DMS153 treated with DMSO at 0.1 percent for 48 hours (cell line): ENCODE results near the gene CTIF.

Experiments used
- DNase-seq: peaks from one replicate; lab custom pipeline; 2025; ENCODE audit not compliant: unreplicated experiment; lab: John Stamatoyannopoulos, UW

Gene CTIF

GRCh38 chr18:48782381-48782861 lies 243.6 kb downstream of the CTIF start:
- no peak for DNase-seq

DNA sequence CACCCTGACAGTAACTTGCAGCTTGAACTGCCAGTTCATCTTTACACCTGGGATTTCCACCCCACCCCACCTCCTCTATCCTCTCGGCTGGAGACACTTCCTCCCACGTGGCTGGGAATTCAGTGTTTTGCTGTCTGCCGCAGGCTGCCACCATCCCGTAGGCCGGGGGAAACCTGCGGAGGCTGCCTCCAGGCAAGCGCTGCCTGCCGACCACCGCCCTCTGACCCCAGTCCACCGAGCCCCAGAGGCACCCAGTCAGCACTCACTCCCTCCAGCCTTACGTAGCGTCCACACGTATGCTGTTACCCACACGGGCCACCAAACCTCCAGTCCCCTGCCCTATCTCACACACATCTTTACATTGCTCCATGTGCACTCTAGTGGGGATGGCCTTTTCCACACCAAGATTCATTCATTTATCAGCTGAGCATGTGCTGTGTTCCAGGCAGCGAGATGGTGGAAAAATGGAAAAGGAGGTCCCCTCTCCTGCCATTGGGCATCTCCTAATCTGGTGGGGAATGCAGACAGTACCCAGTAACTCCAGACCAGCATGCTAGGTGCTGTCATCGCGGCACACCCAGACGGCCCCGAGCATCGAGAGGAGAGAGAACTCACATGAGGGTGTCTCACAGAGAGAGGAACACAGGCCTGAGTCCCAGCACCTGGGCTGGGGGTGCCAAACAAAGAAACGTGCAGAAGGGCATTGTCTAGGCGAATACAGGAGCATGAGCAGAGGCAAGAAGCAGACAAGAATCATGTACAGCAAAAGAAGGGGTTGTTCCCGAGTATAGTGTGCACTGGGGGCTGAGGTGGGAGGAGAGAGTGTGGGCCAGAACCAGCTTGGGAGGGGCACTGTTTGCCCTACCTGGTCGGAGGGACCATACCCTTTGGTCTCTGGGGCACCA lies 245.0 kb downstream of the CTIF start:
- DNase-seq, result no peak

DNA sequence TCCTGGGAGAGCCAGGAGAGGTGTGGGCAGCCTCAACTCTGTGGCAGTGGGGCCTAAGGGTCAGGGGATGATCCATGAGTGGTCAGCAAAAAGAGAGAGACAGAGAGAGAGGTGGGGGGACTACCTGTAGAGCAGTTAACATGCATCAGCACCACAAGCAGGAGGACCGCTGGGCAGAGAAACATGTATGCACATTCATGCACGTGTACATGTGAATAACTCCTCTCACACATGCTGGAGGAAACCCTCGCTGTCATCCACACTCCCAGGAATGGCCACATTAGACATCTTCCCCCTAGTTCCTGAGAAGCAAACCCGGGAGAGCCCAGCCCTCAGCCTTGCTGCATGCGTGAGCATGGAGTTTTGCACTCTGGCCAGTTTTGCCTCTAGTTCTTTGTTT lies 245.8 kb downstream of the CTIF start:
- DNase-seq, result no peak

GRCh38 chr18:48785091-48785614 lies 246.3 kb downstream of the CTIF start:
- no peak for DNase-seq

DNA sequence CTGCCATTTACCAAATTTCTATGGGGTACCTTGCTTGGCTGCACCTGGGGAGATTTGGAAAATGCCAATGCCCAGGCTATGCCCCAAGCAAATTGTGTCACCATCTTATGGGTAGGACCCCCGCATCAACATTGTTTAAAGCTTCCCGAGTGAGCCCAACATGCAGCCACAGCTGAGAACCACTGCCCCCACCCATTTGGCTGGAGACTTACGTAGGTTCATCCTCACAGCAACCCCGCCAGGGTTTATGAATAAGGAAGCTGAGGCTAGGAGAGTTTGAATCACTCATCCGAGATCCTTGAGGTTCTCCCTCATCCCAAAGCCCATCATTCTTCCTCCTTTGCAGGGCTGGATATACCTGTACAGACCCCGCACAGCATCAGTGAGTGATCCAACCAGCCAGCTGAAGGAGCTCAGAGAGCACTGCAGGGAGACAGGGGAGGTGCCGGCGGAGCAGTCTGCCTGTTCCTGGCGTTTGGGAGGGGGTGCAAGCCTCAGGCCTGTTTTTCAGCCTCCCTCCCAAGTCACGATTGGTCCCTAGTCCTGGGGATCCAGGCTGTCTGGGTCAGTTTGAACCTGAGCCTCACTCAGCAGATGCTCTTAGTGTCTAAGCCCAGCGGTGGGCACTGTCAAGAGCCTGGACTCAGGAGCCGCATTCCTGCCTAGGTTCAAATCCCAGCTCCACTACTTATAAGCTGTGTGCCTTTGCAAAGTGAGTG lies 247.1 kb downstream of the CTIF start:
- DNase-seq, result no peak

- no peak for DNase-seq
Observed at GRCh38 chr18:48786455-48787202, 247.8 kb downstream of the CTIF start.

GRCh38 chr18:48787203-48788151 lies 248.6 kb downstream of the CTIF start:
- DNase-seq, result no peak

- no peak for DNase-seq
Observed at GRCh38 chr18:48788373-48788772, 249.5 kb downstream of the CTIF start.

DNA sequence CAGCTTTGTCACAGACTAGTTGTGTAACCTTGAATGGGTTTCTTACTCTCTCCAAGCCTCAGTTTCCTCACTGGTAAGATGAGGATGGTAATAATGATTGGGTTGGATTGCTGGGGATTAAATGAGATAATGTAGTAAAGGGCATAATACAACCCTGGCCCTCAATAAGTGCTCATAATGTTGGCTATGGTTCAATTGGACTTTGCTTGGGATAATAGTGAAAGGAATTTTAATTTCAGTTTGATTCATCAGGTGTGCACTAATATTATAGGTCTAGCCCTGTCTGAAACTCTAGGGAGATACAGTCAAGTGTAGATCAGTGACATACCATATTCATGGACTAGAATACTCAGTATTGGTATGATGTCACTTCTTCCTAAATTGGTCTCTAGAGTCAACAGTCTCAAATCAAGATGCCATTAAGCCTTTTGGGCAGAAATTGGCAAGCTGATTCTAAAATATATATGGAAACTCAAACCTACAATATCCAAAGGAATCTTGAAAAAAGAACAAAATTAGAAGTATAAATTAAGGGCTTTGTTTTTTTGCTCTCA lies 250.5 kb downstream of the CTIF start:
- no peak for DNase-seq

GRCh38 chr18:48790226-48790863 lies 251.5 kb downstream of the CTIF start:
- no peak for DNase-seq

GRCh38 chr18:48790869-48791635 lies 252.2 kb downstream of the CTIF start:
- no peak for DNase-seq

GRCh38 chr18:48791636-48792105 lies 252.8 kb downstream of the CTIF start:
- no peak for DNase-seq

DNA sequence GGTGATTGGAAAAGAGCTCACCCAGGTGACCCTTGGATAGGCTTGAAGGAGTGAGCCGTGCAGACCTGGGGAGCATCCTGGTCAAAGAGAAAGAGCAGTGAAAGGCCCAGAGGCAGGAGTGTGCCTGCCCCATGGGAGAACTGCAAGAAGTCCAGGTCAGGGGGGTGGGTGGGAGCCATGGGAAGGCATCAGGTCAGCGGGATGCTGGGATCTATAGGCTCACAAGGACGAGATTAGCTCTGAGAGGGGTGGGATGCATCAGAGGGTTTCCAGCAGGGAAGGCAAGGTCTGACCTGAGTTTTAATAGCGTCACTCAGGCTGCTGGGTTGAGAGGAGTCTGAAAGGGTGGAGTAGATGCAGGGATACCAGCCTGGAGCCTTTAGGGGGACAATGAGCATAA lies 253.3 kb downstream of the CTIF start:
- DNase-seq, result no peak

DNA sequence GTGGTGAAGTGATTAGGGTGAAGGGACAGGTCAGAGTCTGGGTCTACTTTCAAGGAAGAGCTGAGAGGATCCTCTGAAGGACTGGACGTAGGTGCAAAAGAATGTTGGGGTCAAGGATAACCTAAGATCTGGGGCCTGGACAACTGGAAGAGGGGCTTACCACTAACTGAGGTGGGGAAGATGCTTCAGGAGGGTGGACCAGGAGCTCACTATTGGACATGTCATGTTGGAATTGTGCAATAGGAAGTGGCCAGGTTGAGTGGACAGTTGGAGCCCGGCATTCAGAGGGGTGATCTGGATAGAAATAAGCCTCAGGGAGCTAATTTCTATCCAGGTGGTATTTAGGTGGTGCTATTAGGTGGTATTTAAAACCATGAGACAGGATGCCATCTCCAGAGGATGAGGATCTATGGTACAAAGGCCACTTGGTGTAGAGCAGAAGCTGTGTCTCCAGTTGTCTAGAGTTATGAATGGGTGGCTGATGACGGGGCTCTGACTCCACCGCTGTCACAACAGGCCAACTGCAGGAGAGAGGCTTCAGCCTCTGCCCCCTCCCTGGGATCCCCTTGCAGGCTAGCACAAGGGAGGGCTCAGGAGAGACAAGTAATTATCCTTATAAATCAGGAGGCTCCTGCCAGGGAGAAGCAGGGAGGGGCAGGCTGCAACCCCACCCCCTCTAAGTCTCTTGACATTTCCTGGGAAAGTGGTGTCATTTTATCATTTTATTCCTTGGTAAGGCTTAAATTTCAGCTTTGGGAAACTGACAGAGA lies 254.0 kb downstream of the CTIF start:
- DNase-seq, result no peak

- no peak for DNase-seq
Observed at GRCh38 chr18:48794251-48794970, 255.6 kb downstream of the CTIF start.

- DNase-seq, result no peak
Observed at GRCh38 chr18:48795696-48796095, 256.9 kb downstream of the CTIF start.
